GM12801 (cell line): ENCODE measurements around the gene ZNF502.

Experiments used
- TF ChIP-seq, protein P1 (sequence below): IDR thresholded peaks from one replicate; pipeline ENCODE4 v1.5.1; 2011; ENCODE audit warnings: control low read depth; ENCODE audit not compliant: insufficient read length; ENCODE audit errors: extremely low read depth

Gene ZNF502

DNA sequence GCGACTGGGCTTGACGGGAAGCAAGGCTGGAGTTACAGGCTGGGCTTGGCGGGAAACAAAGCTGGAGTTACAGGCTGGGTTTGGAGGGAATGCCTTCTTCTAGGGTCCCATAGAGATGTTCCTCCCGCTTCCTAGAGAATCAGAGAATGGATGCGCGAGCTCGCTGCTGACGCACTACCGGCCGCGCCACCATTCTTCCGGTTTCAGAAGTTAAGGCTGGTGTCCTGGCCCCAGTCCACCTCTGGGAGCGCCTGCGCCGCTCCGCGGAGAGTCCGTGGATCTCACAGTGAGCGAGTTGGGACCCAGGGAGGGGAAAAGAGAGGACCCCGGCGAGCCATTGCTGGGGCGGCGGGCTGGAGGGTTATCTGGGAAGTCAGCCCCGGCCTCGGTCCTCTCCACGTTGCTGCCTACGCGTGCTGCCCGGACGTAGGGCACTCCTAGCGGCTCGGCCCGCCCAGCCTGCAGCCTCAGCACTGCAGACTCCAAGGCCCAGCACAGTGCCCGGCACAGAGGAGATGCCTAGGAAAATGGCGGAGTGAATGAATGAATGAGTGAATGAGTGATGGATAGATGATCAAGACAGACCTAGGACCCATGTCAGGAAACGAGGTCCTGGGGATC is at the start of gene ZNF502:
ZNF502 (plus strand) TSS at position 206 of the 621 bp plus-strand sequence. CDS start 7,602 bp downstream, outside the sequence.
- TF ChIP-seq, protein P1, sequence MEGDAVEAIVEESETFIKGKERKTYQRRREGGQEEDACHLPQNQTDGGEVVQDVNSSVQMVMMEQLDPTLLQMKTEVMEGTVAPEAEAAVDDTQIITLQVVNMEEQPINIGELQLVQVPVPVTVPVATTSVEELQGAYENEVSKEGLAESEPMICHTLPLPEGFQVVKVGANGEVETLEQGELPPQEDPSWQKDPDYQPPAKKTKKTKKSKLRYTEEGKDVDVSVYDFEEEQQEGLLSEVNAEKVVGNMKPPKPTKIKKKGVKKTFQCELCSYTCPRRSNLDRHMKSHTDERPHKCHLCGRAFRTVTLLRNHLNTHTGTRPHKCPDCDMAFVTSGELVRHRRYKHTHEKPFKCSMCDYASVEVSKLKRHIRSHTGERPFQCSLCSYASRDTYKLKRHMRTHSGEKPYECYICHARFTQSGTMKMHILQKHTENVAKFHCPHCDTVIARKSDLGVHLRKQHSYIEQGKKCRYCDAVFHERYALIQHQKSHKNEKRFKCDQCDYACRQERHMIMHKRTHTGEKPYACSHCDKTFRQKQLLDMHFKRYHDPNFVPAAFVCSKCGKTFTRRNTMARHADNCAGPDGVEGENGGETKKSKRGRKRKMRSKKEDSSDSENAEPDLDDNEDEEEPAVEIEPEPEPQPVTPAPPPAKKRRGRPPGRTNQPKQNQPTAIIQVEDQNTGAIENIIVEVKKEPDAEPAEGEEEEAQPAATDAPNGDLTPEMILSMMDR = no peak

DNA sequence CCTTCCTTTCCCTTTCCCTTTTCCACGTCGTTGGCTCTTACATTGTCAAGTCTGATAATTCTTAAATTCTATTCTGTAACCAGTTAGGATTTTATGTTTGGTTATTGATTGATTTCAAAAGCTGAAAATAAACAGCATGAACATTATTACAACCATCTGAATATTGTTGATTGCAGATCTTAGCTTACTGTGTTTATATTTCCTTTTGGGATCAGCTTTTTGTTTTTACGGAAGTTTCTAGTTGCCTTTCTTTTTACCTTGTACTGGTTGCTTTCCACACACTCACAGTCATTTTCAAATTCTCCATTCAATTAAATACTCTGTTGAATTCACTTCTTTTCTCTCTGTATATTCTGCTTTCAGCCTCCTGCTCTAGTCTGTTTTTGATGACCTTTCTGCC is 47.3 kb upstream of the ZNF502 start:
- TF ChIP-seq, protein P1 = no peak

DNA sequence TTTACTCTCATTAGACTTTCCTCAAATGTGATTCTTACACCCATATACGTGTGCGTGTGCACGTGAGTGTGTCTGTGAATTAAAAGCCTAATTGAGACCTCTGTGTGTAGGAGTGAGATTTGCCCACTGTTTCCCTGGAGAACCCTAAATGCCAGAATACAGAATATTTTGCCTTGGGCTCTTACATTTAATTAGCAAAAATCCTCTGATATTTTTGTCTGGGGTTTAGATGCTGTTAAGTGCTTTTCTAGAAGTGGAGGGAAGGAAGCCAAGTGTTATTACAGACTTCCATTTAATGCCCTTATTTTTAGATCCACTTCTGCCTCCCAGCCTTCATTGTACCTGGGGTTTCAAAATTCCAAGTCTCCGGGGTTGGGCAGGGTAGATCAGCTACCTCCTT is 46.1 kb upstream of the ZNF502 start:
- TF ChIP-seq, protein P1 = no peak

DNA sequence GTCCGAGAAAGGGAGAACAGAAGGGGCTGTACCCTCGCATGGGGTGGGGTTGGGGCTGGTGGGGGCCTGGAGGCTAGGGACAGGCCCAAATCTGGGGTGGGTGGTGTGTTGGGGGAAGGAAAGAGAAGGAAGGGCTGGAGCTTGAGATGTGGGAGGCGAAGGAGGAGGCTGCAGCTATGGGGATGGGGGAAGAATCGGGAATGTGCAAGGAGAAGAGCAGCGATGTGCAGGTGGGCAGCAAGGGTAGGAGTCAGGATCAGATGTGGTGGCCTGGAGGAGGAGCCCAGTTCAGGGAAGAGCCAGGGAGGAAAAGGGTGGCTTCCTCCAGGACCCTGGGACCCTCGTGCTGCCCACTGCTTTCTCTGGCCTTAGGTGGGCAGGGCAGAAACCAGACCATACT is 42.7 kb upstream of the ZNF502 start:
- TF ChIP-seq, protein P1 = no peak

DNA sequence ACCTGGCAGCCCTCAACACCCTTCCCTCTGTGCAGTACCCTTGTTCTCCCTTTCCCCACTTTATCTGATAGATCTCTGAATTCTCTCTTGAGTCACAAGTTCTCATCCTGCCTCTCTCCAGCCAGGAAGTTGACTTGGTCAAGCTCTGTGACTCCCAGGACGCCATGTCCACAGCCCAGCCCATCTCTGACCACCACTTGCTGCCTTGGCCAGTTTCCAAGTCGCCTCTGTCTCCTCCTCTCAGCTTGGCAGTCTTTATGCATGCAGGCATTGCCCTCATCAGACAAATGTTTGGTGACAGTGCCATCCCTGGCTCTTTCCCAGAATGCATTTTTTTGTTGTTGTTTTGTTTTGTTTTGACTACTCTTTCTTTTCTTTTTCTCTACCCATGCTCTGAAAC is 38.2 kb upstream of the ZNF502 start:
- TF ChIP-seq, protein P1 = no peak

DNA sequence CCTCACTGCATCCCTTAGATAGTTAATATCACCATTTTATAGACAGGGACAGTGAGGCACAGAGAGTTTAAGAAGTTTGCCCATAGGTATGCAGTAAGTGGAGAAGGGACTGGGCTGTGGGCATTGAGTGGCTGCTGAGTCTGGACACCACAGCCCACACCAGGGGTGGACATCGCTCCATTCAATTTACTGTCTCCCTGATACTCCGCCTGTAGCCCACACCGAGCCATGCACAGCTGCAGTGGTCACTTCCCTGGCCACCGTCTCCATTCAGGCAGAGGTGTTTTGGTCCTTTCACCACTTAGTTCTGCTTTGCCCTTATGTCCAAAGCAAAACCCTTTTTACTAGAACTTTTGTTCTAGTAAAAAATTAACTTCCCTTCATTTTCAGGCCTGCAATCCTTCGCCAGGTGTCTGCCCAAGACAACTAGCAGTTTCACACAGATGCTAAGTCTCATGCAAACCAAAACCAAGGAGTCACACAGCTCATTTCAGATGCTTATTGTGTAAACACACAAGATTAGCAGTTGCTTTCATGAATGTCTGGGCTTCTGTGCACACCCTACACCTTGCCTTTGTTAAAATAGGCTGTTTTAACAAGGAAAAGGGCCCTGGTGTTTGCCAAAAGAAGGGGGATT is 33.9 kb upstream of the ZNF502 start:
- TF ChIP-seq, protein P1 = no peak

DNA sequence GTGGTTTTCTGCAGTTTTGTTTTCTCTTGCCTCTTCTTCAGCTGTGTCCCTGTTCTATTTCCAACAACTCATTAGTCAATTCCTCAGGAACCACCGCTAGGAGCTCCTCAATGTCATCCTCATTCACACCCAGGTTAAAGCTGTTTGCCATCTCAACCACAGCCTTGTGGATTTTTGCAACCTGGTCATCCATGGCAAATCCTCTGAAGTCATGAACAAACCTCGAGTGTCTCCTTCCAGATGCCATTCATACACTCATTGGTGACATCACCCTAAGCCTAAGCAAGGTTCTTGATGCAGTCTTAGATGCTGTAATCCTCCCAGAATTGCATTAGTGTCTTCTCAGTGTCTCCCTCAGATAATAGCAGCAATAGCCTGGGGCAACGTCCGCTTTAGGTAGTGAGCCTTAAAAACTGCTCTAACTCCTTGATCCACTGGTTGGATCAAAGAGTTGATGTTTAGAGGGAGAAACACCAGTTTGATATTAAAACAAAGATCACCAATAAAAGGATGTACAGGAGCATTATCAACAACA is 31.5 kb upstream of the ZNF502 start:
- TF ChIP-seq, protein P1 = no peak
